GM18858 (cell line): ENCODE measurements around the gene LCLAT1.
"Not testable (repeated sequence)": the region's sequence is repeated elsewhere in the genome, so short reads cannot be mapped to it uniquely, and the experiment has no call there.

Experiments used
- ATAC-seq: cut with Tn5 transposase; IDR thresholded peaks from one replicate; pipeline ENCODE4 v1.9.1; 2021; ENCODE audit not compliant: unreplicated experiment

Gene LCLAT1

GRCh38 chr2:30633039-30633438 is 186.0 kb downstream of the LCLAT1 start:
- ATAC-seq, result no peak

DNA sequence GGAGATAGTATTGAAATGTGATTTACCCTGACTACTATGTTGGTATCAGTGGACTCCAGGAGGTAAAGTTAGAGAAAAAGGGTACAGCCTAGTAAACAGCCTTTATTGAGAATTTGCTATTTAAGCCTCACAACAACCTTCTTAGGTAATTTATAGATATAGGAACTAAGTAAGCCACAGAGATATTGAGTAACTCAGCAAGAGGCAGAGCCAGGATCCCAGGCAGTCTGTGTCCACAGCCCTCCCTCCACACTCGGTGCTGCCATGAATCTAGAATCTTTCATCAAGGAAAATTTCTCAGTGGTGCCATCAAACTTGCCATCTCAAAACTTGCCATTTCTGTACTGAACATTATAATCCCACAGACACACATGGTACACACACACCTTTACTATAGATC is 189.3 kb downstream of the LCLAT1 start:
- no peak for ATAC-seq

GRCh38 chr2:30639836-30640235 is 192.8 kb downstream of the LCLAT1 start:
- no peak for ATAC-seq

DNA sequence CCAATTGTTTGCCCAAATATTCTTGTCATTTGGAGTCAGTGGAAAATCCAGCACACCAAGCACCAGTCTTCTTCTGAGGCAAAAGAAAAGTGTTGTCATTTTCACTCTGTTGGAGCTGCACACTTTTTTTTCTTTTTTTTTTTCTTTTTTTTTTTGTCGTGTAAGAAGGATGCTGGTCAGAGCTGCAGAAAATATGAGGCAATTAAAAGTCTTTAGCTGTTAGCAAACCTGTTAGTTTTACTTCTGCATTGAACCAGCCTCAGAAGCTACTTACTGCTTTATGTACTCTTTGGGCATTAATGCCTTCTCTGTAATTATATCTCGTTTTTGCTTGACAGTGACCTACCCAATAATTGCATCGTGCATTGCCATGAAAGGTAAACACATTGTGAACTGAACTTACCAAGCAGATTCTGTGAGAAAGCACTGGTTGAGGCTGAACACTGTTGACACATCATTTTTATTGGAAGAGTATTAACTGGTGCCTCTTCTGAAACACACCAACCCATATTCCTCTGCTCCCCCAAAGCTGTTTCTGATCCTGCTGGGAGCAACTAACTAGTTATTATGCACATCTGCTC is 194.8 kb downstream of the LCLAT1 start:
- ATAC-seq, result no peak

DNA sequence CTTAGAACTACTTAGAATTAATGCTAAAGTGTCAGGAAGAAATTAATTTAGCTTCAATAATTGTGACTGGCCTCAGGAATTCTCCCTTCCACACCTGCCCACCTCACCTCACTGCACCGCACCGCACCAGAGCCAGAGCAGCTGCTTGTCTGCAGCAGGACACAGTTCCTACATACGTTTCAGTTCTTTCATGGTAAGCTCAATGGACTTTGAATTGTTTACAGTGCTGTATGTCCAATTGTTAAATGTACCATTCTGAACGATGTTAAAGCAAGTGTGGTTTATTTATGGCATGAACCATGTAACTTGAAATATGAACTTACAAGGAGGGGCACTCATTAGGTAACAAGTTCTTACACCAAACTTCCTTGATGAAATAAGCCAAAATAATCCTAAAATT is 196.0 kb downstream of the LCLAT1 start:
- ATAC-seq, result not testable (repeated sequence)

DNA sequence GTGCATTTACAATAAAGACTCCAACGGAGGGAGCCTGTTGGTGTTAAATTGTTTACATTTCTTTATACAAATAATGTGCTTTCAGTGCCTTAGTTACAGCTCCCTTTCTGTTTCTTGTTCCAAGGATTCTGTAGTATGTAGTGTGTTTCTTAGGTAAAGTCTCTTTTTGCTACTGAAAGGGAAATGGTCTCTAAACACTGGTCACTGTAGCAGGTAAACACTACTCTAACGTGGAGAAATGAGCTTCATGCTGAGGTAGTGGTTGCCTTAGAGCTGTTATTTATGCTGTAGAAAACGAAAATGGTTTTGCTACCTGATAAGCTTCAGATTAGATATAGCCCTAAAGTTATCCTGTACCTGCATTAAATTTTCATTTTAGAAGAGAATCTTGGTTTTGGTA is 196.6 kb downstream of the LCLAT1 start:
- no peak for ATAC-seq

DNA sequence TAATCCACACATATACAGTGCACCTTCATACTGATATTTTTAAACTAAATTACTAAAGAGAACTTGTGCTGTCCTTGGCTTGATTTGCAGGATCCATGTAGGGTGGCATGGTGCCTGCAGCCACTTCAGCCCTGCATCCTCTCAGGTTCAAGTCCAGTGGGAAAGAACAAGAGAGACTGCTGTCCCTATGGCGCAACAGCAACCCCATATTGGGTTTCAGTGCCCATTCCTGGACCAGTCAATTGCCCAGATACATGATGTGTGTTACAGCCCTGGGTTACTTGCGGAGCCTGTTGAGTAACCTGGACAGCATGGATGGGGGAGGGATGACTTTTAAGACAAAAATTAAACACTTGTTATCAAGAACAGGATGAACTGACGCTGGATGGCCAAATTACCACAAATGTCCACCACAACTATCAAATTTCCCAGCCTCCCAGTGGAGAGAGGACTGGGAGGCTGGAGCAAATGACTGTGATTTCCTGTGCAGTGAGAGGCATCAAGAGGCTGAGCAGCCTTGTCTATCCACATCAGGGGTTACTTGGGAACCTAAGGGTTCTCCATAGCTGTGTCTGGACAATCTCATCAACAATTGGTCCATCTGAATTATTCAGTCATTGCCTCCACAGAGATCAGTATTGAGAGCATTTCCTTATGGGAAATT is 198.2 kb downstream of the LCLAT1 start:
- no peak for ATAC-seq

GRCh38 chr2:30645745-30646119 is 198.7 kb downstream of the LCLAT1 start:
- ATAC-seq, result no peak

DNA sequence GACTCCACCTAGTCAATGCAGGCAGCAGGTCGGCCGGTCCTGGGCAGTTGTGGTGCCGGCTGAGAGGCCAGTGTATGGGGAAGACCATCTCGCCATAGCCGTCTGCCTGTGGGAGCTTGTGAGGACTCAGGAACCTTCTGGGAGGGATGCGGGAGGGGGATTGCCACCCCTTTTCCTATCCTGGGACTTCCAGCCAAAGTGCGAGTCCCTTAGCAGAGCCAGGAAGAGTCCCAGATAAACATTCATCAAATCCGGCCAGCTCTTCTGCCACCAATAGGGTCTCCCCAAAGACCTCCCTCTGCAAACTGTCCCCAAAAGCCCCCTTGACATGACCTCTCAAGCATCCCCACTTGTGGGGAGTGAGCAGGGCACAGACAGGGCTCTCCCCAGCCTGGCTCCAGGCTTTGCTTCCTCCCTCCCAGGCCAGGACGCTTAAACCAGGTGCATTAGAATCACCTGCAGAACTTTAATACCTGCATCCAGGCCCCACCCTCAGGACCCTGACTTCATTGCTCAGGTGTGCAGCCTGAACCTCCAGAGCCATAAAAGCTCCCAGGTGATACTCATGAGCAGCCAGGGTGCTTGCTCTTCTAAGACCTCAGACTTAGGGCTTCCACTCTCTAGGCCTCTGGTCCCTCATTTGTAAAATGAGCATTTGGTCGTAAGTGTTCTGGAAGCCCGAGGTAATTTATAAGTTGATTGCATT is 200.9 kb downstream of the LCLAT1 start:
- no peak for ATAC-seq

GRCh38 chr2:30649278-30649677 is 202.2 kb downstream of the LCLAT1 start:
- no peak for ATAC-seq

DNA sequence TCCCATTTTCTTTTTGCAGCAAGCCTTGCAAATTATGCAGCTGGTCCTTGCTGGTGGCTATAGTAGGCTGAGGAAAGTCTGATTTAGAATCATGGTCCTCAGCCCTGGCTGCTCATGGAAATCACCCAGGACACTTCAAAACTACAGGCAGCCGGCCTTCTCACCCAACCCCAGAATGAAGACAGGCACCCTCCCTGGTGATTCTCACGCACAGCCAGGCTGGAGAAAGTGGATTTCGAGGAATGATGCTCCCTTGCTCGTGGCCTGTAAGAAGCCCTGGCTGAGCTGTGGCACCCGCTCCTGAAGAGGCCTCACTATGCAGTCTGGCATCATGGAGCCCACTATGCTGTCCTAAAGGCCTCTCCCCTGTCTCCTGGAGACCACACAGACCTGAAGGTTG is 202.8 kb downstream of the LCLAT1 start:
- no peak for ATAC-seq

- no peak for ATAC-seq
These were observed 205.3 kb downstream of the LCLAT1 start for GRCh38 chr2:30652271-30652915.

GRCh38 chr2:30653847-30654246 is 206.8 kb downstream of the LCLAT1 start:
- ATAC-seq, result no peak

GRCh38 chr2:30654404-30654803 is 207.4 kb downstream of the LCLAT1 start:
- ATAC-seq, result no peak

- ATAC-seq, result no peak
These were observed 208.2 kb downstream of the LCLAT1 start for GRCh38 chr2:30655211-30655610.

DNA sequence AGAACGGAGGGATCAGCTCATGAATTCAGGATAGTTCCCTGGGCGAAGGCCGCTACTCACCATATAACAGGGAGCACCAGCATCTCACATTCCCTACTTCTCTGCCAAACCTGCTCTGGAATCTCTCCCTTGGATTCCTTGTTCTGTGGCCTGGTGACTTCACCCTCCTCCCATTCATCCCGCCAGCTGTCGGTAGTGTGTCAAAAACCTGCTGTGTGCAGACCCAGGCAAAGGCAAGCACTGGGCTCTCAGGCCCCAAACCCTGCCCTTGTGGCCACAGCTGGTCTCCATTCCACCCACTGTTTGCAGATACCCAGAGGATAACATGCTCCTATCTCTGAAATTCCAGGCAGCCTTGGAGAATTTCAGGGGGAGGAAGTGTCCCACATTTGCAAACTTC is 208.6 kb downstream of the LCLAT1 start:
- ATAC-seq, result no peak

- no peak for ATAC-seq
These were observed 209.0 kb downstream of the LCLAT1 start for GRCh38 chr2:30656079-30656478.

- no peak for ATAC-seq
These were observed 214.4 kb downstream of the LCLAT1 start for GRCh38 chr2:30661173-30662107.

- ATAC-seq, result no peak
These were observed 215.5 kb downstream of the LCLAT1 start for GRCh38 chr2:30662268-30663131.

DNA sequence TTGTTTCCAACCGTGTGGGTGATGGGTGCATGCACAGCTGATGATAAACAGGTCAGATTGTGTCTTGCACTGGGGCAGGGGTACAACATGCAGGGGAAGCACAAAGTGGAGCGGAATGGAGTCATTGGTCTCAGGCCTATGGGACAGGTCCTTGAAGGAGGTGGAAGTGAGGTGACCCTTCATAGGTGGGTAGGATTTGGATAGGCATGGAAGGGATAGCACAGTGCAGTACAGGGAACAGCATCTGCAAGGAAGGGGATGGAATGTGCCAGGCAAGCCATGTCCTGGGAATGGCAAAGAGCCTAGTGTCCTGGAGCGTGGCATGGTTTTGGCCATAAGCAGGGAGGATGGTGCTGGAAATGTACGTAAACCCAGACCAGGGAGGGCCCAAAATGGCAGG is 216.3 kb downstream of the LCLAT1 start:
- no peak for ATAC-seq
